SK-N-SH treated with all-trans-retinoic acid at 6 μM for 48 hours (cell line): Measurements from ENCODE around the gene PKD2L1.

ENCODE experiments used
- ATAC-seq: fragments of 200-7000 bp; cut with Tn5 transposase; 3 replicates; pipeline ENCODE4 v1.9.1; 2020; ENCODE audit warnings: mild to moderate bottlenecking, moderate library complexity
- GLIS3 ChIP-seq: fragments of 250-450 bp; sonication (Bioruptor Pico); IDR thresholded peaks from 2 replicates; pipeline ENCODE4 v1.5.0; 2020; ENCODE audit warnings: mild to moderate bottlenecking, moderate library complexity
- OSR1 ChIP-seq: fragments of 250-450 bp; sonication (Bioruptor Pico); IDR thresholded peaks from 2 replicates; pipeline ENCODE4 v1.8.0; 2022; ENCODE audit warnings: moderate library complexity, mild to moderate bottlenecking, inconsistent platforms
- PATZ1 ChIP-seq: fragments of 250-450 bp; sonication (Bioruptor Pico); IDR thresholded peaks from 2 replicates; pipeline ENCODE4 v1.8.0; 2020; ENCODE audit warnings: mild to moderate bottlenecking, moderate library complexity, borderline replicate concordance
- POU6F1 ChIP-seq: fragments of 250-450 bp; sonication (Bioruptor Pico); IDR thresholded peaks from 2 replicates; pipeline ENCODE4 v1.8.0; 2021; ENCODE audit warnings: low read depth, mild to moderate bottlenecking, moderate library complexity, borderline replicate concordance
- PPARA ChIP-seq: fragments of 250-450 bp; sonication (Bioruptor Pico); IDR thresholded peaks from 2 replicates; pipeline ENCODE4 v1.5.0; 2020; ENCODE audit warnings: mild to moderate bottlenecking, borderline replicate concordance
- RARB ChIP-seq: fragments of 250-450 bp; sonication (Bioruptor Pico); IDR thresholded peaks from 2 replicates; pipeline ENCODE4 v1.8.0; 2021; ENCODE audit warnings: mild to moderate bottlenecking, moderate library complexity
- SNAI2 ChIP-seq: fragments of 250-450 bp; sonication (Bioruptor Pico); IDR thresholded peaks from 2 replicates; pipeline ENCODE4 v1.5.0; 2020; ENCODE audit warnings: mild to moderate bottlenecking, moderate library complexity
- TOX ChIP-seq: fragments of 250-450 bp; sonication (Bioruptor Pico); IDR thresholded peaks from 2 replicates; pipeline ENCODE4 v1.8.0; 2021; ENCODE audit warnings: mild to moderate bottlenecking, moderate library complexity, borderline replicate concordance
- TSHZ2 ChIP-seq: fragments of 250-450 bp; sonication (Bioruptor Pico); IDR thresholded peaks from 2 replicates; pipeline ENCODE4 v1.5.0; 2020; ENCODE audit warnings: mild to moderate bottlenecking, moderate library complexity
- ZFP3 ChIP-seq: fragments of 250-450 bp; sonication (Bioruptor Pico); IDR thresholded peaks from 2 replicates; pipeline ENCODE4 v1.5.0; 2020; ENCODE audit warnings: mild to moderate bottlenecking, moderate library complexity
- ZFP30 ChIP-seq: fragments of 450-650 bp; formaldehyde crosslinking; IDR thresholded peaks from 2 replicates; pipeline ENCODE4 v1.5.0; 2022; ENCODE audit warnings: mild to moderate bottlenecking, moderate library complexity
- ZNF565 ChIP-seq: fragments of 450-650 bp; formaldehyde crosslinking; conservative IDR thresholded peaks from 2 replicates; pipeline ENCODE4 v1.5.0; 2020; ENCODE audit warnings: low read depth, mild to moderate bottlenecking, moderate library complexity
- ZNF70 ChIP-seq: fragments of 450-650 bp; formaldehyde crosslinking; IDR thresholded peaks from 2 replicates; pipeline ENCODE4 v1.5.0; 2020; ENCODE audit warnings: mild to moderate bottlenecking, moderate library complexity
- ZNF8 ChIP-seq: fragments of 450-650 bp; formaldehyde crosslinking; IDR thresholded peaks from 2 replicates; pipeline ENCODE4 v1.5.0; 2020; ENCODE audit warnings: mild to moderate bottlenecking, moderate library complexity

The PKD2L1 gene

GRCh38 chr10:100349087-100349486 lies 19.1 kb upstream of the PKD2L1 start:
- no peak for ATAC-seq
- no peak for TF ChIP-seq ZNF565
- TF ChIP-seq, all 23 proteins: peak for 0

- TF ChIP-seq ZNF70 (CRISPR knock-in tag) (no peak), TOX (CRISPR knock-in tag) (no peak), TSHZ2 (CRISPR knock-in tag) (no peak), ZFP30 (CRISPR knock-in tag) (no peak), OSR1 (no peak), SNAI2 (CRISPR knock-in tag) (no peak), ZNF8 (no peak), RARB (CRISPR knock-in tag) (no peak), PPARA (CRISPR knock-in tag) (no peak), POU6F1 (no peak), ZNF565 (no peak), GLIS3 (no peak), ZFP3 (no peak)
Observed at GRCh38 chr10:100348389-100348927, 18.4 kb upstream of the PKD2L1 start.

GRCh38 chr10:100347568-100348195 lies 17.7 kb upstream of the PKD2L1 start:
- TF ChIP-seq PATZ1 (CRISPR knock-in tag) (no peak), PPARA (CRISPR knock-in tag) (no peak), SNAI2 (CRISPR knock-in tag) (no peak)
- peak; percentile 13 for ATAC-seq

More at GRCh38 chr10:100348389-100348927, 18.4 kb upstream of the PKD2L1 start:
- no peak for ATAC-seq

GRCh38 chr10:100346765-100347567 lies 16.9 kb upstream of the PKD2L1 start, which contains the start of gene SCD:
TSS of gene SCD (plus strand) at chr10:100347233. CDS start at chr10:100347505, 272 bp downstream.
- TF ChIP-seq ZFP30 (CRISPR knock-in tag) (no peak), TSHZ2 (CRISPR knock-in tag) (peak; percentile 56; the same call in 1 of the 2 replicates)

GRCh38 chr10:100346351-100346764 lies 16.3 kb upstream of the PKD2L1 start:
- ATAC-seq: peak; percentile 76
- TF ChIP-seq OSR1 (no peak), ZNF8 (peak; percentile 100), TSHZ2 (CRISPR knock-in tag) (no peak), POU6F1 (no peak), PATZ1 (CRISPR knock-in tag) (no peak), PPARA (CRISPR knock-in tag) (no peak)

More at GRCh38 chr10:100346765-100347567, 16.9 kb upstream of the PKD2L1 start, which contains the start of gene SCD:
- ATAC-seq: peak; percentile 92
